GM21723 (cell line): ENCODE results near the gene PLCH2.

Source experiments
- ATAC-seq: cut with Tn5 transposase; IDR thresholded peaks from one replicate; pipeline ENCODE4 v1.9.1; 2021; ENCODE audit warnings: mild to moderate bottlenecking, moderate library complexity; ENCODE audit not compliant: unreplicated experiment

PLCH2 gene

GRCh38 chr1:2554621-2555387 is 78.7 kb downstream of the PLCH2 start:
- ATAC-seq = no peak
